ENCODE data around the gene NAV2. TPM values are rescaled to one million over a fixed set of nuclear protein-coding genes. Genes with fewer than 3 reads are reported as not detected.

The NAV2 gene
- total RNA-seq, 1 donor from 2014 or later = 11.1 TPM

GRCh38 chr11:19718051-19718450 lies 5.4 kb downstream of the NAV2 start:
- peaks cover 10% of the 10 kb centered on the region for H3K27me3 ChIP-seq (ENCODE audit: control insufficient read depth, insufficient read depth, low read length)
- FAIRE-seq (no peak), DNase-seq (ENCODE audit: low read depth) (no peak)
- H3K4me3 ChIP-seq (ENCODE audit: low read depth, low read length) = no peak overlapping the region
- H3K36me3 ChIP-seq (ENCODE audit: control insufficient read depth, insufficient read depth, low read length) = no peaks in the 10 kb centered on the region
- TF ChIP-seq CTCF (IDR thresholded peaks at IDR 0.05; ENCODE audit: insufficient read depth, low read length, severe bottlenecking) = no peak

GRCh38 chr11:19718951-19719350 lies 6.3 kb downstream of the NAV2 start:
- FAIRE-seq (no peak), DNase-seq (ENCODE audit: low read depth) (no peak)
- Histone ChIP-seq H3K36me3 (ENCODE audit: control insufficient read depth, insufficient read depth, low read length) (no peaks in the 10 kb centered on the region), H3K4me3 (ENCODE audit: low read depth, low read length) (no peak overlapping the region), H3K27me3 (ENCODE audit: control insufficient read depth, insufficient read depth, low read length) (peaks cover 1% of the 10 kb centered on the region)
- no peak for TF ChIP-seq CTCF (IDR thresholded peaks at IDR 0.05; ENCODE audit: insufficient read depth, low read length, severe bottlenecking)

- FAIRE-seq = no peak
These were observed 7.3 kb downstream of the NAV2 start for GRCh38 chr11:19719960-19720359.

GRCh38 chr11:19721176-19721575 lies 8.5 kb downstream of the NAV2 start:
- H3K36me3 ChIP-seq (ENCODE audit: control insufficient read depth, insufficient read depth, low read length) = no peaks in the 10 kb centered on the region
- DNase-seq (ENCODE audit: low read depth) = no peak
- FAIRE-seq = no peak
- peaks cover 1% of the 10 kb centered on the region for H3K27me3 ChIP-seq (ENCODE audit: control insufficient read depth, insufficient read depth, low read length)
- TF ChIP-seq CTCF (IDR thresholded peaks at IDR 0.05; ENCODE audit: insufficient read depth, low read length, severe bottlenecking) = no peak
- no peak overlapping the region for H3K4me3 ChIP-seq (ENCODE audit: low read depth, low read length)

More at GRCh38 chr11:19719960-19720359, 7.3 kb downstream of the NAV2 start:
- Histone ChIP-seq H3K27me3 (ENCODE audit: control insufficient read depth, insufficient read depth, low read length) (peaks cover 1% of the 10 kb centered on the region), H3K36me3 (ENCODE audit: control insufficient read depth, insufficient read depth, low read length) (no peaks in the 10 kb centered on the region), H3K4me3 (ENCODE audit: low read depth, low read length) (no peak overlapping the region)
- TF ChIP-seq CTCF (IDR thresholded peaks at IDR 0.05; ENCODE audit: insufficient read depth, low read length, severe bottlenecking) = no peak
- DNase-seq (ENCODE audit: low read depth) = no peak

- no peak for TF ChIP-seq CTCF (IDR thresholded peaks at IDR 0.05; ENCODE audit: insufficient read depth, low read length, severe bottlenecking)
- H3K36me3 ChIP-seq (ENCODE audit: control insufficient read depth, insufficient read depth, low read length) = no peaks in the 10 kb centered on the region
- no peak overlapping the region for H3K4me3 ChIP-seq (ENCODE audit: low read depth, low read length)
- peaks cover 1% of the 10 kb centered on the region for H3K27me3 ChIP-seq (ENCODE audit: control insufficient read depth, insufficient read depth, low read length)
- peak; percentile 18 for FAIRE-seq
- no peak for DNase-seq (ENCODE audit: low read depth)
These were observed 10.1 kb downstream of the NAV2 start for GRCh38 chr11:19722702-19723101.

- FAIRE-seq (peak; percentile 64), DNase-seq (ENCODE audit: low read depth) (peak; percentile 67)
- H3K36me3 ChIP-seq (ENCODE audit: control insufficient read depth, insufficient read depth, low read length) = no peaks in the 10 kb centered on the region
- TF ChIP-seq CTCF (IDR thresholded peaks at IDR 0.05; ENCODE audit: insufficient read depth, low read length, severe bottlenecking) = no peak
- no peak overlapping the region for H3K4me3 ChIP-seq (ENCODE audit: low read depth, low read length)
- H3K27me3 ChIP-seq (ENCODE audit: control insufficient read depth, insufficient read depth, low read length) = peaks cover 1% of the 10 kb centered on the region
These were observed 11.1 kb downstream of the NAV2 start for GRCh38 chr11:19723572-19724342.

Measured in bronchial epithelial cell (primary cell).